A673 (cell line): ENCODE results near the gene IRAK3. TPM values are rescaled to one million over a fixed set of nuclear protein-coding genes. Genes with fewer than 3 reads are reported as not detected.

Source experiments
- Bru-seq: library from RNA; stranded (reverse); fragments of 400-500 nt; gene quantifications from one replicate; lab custom pipeline; 2021; lab: Mats Ljungman, UMichigan
- BruChase-seq, 2 experiments: library from RNA; stranded (reverse); fragments of 400-500 nt; gene quantifications; one replicate each; lab custom pipeline; 2021; lab: Mats Ljungman, UMichigan
- BruUV-seq: library from RNA; stranded (reverse); fragments of 400-500 nt; replicated peaks from 2 replicates; lab custom pipeline; 2021; lab: Mats Ljungman, UMichigan
- CTCF ChIA-PET: fragments of 300-600 bp; sonication (Branson Sonifier 250); formaldehyde crosslinking; loops from one replicate; lab custom pipeline; 2022; ENCODE audit warnings: antibody characterized with exemption; lab: Charles Lee
- POLR2A ChIA-PET: fragments of 300-600 bp; sonication (Branson Sonifier 250); formaldehyde crosslinking; loops from one replicate; lab custom pipeline; 2022; ENCODE audit warnings: antibody characterized with exemption; ENCODE audit not compliant: low non-redundant PET; lab: Charles Lee
- DNase-seq: peaks from one replicate; pipeline ENCODE4 v3.0.0-alpha.2; 2015; ENCODE audit warnings: low spot score
- H3K27ac ChIP-seq: fragments of 200-600 bp; sonication (generic); 2 replicates; pipeline ENCODE4 v1.5.1; 2016; ENCODE audit warnings: mixed run types, low read depth, mild to moderate bottlenecking, mixed read lengths, antibody characterized with exemption, low read length; ENCODE audit not compliant: poor library complexity, severe bottlenecking
- H3K27me3 ChIP-seq: fragments of 200-600 bp; sonication (generic); replicated peaks from 2 replicates; pipeline ENCODE4 v1.6.1; 2017; ENCODE audit warnings: mixed run types, low read depth, mild to moderate bottlenecking, mixed read lengths, antibody characterized with exemption, low read length; ENCODE audit not compliant: insufficient read depth, poor library complexity
- H3K36me3 ChIP-seq: fragments of 200-600 bp; sonication (generic); 2 replicates; pipeline ENCODE4 v1.6.1; 2016; ENCODE audit warnings: mixed run types, mild to moderate bottlenecking, mixed read lengths, antibody characterized with exemption, low read length; ENCODE audit not compliant: insufficient read depth, poor library complexity, severe bottlenecking
- H3K4me1 ChIP-seq: fragments of 200-600 bp; sonication (generic); 2 replicates; pipeline ENCODE4 v1.6.1; 2017; ENCODE audit warnings: mixed run types, mild to moderate bottlenecking, mixed read lengths, antibody characterized with exemption, low read length; ENCODE audit not compliant: insufficient read depth, poor library complexity, severe bottlenecking
- H3K4me3 ChIP-seq: fragments of 200-600 bp; sonication (generic); 2 replicates; pipeline ENCODE4 v1.5.1; 2016; ENCODE audit warnings: low read depth, mixed run types, mild to moderate bottlenecking, mixed read lengths, low read length; ENCODE audit not compliant: poor library complexity, severe bottlenecking
- H3K9me3 ChIP-seq: fragments of 200-600 bp; sonication (generic); 2 replicates; pipeline ENCODE4 v1.6.1; 2016; ENCODE audit warnings: mixed run types, low read depth, mild to moderate bottlenecking, mixed read lengths, antibody characterized with exemption, low read length; ENCODE audit not compliant: poor library complexity, severe bottlenecking
- EZH2 ChIP-seq: fragments of 200-600 bp; sonication (generic); IDR thresholded peaks from 2 replicates; pipeline ENCODE4 v1.6.1; 2017; ENCODE audit warnings: borderline replicate concordance, low read depth, mild to moderate bottlenecking, mixed read lengths, antibody characterized with exemption, low read length; ENCODE audit not compliant: poor library complexity, severe bottlenecking
- intact Hi-C: fragments of 100-400 bp; cut with micrococcal nuclease; formaldehyde crosslinking; loops from one replicate; pipeline ENCODE4 v1.10.0; 2022; ENCODE audit not compliant: unreplicated experiment
- long read RNA-seq: library from polyadenylated mRNA; stranded (forward); transcript quantifications from one replicate; pipeline ENCODE4 v2.0.0, GENCODE V29; 2022
- total RNA-seq: library from RNA; stranded (reverse); gene quantifications from 2 replicates; pipeline ENCODE4 v1.2.3, GENCODE V29; 2021
- TF ChIP-seq, protein P1 (sequence below): fragments of 300-800, 200-600 bp; sonication (generic); conservative IDR thresholded peaks from 2 replicates; pipeline ENCODE4 v1.5.1; 2017; ENCODE audit warnings: low read depth, mild to moderate bottlenecking, antibody characterized with exemption, low read length, moderate library complexity, mixed read lengths

IRAK3 gene, protein sequence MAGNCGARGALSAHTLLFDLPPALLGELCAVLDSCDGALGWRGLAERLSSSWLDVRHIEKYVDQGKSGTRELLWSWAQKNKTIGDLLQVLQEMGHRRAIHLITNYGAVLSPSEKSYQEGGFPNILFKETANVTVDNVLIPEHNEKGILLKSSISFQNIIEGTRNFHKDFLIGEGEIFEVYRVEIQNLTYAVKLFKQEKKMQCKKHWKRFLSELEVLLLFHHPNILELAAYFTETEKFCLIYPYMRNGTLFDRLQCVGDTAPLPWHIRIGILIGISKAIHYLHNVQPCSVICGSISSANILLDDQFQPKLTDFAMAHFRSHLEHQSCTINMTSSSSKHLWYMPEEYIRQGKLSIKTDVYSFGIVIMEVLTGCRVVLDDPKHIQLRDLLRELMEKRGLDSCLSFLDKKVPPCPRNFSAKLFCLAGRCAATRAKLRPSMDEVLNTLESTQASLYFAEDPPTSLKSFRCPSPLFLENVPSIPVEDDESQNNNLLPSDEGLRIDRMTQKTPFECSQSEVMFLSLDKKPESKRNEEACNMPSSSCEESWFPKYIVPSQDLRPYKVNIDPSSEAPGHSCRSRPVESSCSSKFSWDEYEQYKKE
- total RNA-seq (0.19 and 0.37 TPM in 2 replicates), Bru-seq, nascent RNA (percentile 31 among the genes with signal in this experiment), BruChase-seq, experiment 1, labeled RNA remaining after a 2-hour chase (percentile 29 among the genes with signal in this experiment), BruChase-seq, experiment 2, labeled RNA remaining after a 6-hour chase (percentile 32 among the genes with signal in this experiment)
- long read RNA-seq, partial matches to known transcripts = 0 of 1 reads
- long read RNA-seq, other reads (novel, unspliced or antisense) = 1 of 1 reads

DNA sequence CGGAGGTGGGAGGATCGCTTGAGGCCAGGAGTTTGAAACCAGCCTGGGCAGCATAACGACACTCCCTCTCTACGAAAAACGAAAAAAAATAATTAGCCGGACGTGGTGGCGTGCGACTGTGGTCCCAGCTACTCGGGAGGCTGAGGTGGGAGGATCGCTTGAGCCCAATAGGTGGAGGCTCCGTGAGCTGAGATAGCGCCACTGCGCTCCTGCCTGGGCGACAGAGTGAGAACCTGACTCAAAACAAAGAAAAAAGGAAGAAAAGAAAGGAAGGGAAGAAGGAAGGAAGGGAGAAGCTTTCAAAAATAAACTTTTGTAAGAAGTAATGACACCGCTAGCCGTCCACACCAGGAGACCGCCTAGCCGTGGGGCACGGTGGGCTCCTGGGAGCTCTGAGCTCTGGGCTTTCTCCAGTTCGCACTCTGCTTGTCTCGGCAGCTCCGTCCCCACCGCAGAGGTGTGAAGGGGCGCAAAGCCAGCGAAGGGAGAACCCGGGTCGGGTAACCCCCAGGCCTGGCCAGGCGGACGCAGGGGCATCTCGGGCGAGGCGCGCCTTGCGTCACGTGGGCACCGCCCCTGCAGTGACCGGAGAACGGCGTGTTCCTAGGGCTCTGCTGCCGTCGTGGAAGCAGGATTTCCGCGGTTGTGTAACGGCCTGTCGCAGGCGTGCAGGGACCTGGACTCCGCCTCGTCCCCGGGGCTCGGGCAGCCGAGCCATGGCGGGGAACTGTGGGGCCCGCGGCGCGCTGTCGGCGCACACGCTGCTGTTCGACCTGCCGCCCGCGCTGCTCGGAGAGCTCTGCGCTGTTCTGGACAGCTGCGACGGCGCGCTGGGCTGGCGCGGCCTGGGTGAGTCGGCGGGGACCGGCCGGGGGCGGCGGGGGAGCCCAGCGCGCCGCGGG lies at the start of gene IRAK3:
Gene IRAK3 (plus strand): TSS at position 631 of the 902 bp plus-strand sequence. CDS start 86 bp downstream, at position 717.
- peak within 1 kb of the TSS; percentile 24 for H3K4me3 ChIP-seq
- H3K9me3 ChIP-seq = no peaks in the 10 kb centered on the region
- no peak within 1 kb of the TSS for H3K27ac ChIP-seq
- BruUV-seq = no TSS peak
- TF ChIP-seq, protein P1, sequence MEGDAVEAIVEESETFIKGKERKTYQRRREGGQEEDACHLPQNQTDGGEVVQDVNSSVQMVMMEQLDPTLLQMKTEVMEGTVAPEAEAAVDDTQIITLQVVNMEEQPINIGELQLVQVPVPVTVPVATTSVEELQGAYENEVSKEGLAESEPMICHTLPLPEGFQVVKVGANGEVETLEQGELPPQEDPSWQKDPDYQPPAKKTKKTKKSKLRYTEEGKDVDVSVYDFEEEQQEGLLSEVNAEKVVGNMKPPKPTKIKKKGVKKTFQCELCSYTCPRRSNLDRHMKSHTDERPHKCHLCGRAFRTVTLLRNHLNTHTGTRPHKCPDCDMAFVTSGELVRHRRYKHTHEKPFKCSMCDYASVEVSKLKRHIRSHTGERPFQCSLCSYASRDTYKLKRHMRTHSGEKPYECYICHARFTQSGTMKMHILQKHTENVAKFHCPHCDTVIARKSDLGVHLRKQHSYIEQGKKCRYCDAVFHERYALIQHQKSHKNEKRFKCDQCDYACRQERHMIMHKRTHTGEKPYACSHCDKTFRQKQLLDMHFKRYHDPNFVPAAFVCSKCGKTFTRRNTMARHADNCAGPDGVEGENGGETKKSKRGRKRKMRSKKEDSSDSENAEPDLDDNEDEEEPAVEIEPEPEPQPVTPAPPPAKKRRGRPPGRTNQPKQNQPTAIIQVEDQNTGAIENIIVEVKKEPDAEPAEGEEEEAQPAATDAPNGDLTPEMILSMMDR = no peak
- no peak for TF ChIP-seq EZH2
- POLR2A ChIA-PET = interaction anchor here (0.7 kb wide), 1 partner anchor 179 kb away, joined by 3 read pairs; no protein-coding TSS in a partner anchor
- intact Hi-C loops = no loop called here
- H3K4me1 ChIP-seq = no peaks in the 10 kb centered on the region
- DNase-seq = peak; percentile 25
- no peaks in the 10 kb centered on the region for H3K36me3 ChIP-seq
- CTCF ChIA-PET = no interaction called here
- H3K27me3 ChIP-seq = peaks cover 4% of the 10 kb centered on the region

DNA sequence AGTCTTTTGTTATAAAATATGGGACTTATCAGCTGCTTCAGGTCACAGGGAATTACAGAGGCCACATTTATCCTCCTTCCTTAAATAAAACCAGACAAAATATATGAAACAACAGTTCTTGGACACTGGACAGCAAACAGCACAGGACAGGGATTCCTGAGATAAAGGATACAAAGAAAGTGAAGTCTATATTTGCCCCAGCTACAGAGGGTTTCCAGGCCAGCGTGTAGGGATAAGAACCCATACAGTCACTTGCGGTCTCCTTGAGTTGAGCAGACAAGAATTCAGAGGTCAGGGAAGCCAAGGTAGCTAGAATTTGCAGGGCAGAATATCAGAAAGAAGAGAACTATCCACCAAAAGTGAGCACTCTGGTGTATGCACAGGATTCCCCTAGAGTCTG lies 49.7 kb upstream of the IRAK3 start:
- intact Hi-C loops = no loop called here
- Histone ChIP-seq H3K4me1 (no peaks in the 10 kb centered on the region), H3K4me3 (no peak overlapping the region), H3K27ac (no peak overlapping the region), H3K36me3 (peaks cover 61% of the 10 kb centered on the region), H3K9me3 (peaks cover 31% of the 10 kb centered on the region), H3K27me3 (no peaks in the 10 kb centered on the region)
- TF ChIP-seq, protein P1 = no peak
- TF ChIP-seq EZH2 = no peak
- ChIA-PET POLR2A (no interaction called here), CTCF (no interaction called here)
- BruUV-seq = no TSS peak
- no peak for DNase-seq

DNA sequence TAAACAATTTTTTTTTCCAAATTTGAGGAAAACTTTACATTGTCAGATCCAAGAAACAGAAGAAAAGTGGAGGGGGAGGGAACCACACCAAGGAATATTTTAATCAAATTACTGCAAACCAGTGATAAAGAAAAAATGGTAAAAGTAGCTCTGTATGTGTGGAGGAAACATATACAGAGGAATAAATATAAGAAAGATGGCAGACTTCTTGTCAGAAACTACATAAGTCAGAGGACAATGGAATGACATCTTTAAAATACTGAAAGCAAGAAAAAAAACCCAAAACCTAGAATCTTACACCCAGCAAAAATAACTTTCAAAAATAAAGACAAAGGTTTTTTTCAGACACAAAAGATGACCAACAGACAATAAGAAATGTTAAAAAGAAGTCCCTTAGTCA lies 48.3 kb upstream of the IRAK3 start:
- ChIA-PET POLR2A (no interaction called here), CTCF (no interaction called here)
- H3K27me3 ChIP-seq = no peaks in the 10 kb centered on the region
- no TSS peak for BruUV-seq
- intact Hi-C loops = loop anchor here (10.0 kb wide), 1 partner anchor 554 kb away; no protein-coding TSS in a partner anchor
- no peak overlapping the region for H3K4me3 ChIP-seq
- H3K27ac ChIP-seq = no peak overlapping the region
- H3K9me3 ChIP-seq = peaks cover 31% of the 10 kb centered on the region
- H3K36me3 ChIP-seq = peaks cover 61% of the 10 kb centered on the region
- TF ChIP-seq, protein P1 = no peak
- no peak for TF ChIP-seq EZH2
- DNase-seq = no peak
- H3K4me1 ChIP-seq = peaks cover 11% of the 10 kb centered on the region
